A673 (cell line): ENCODE results near the gene PIAS3.

Experiments used
- EZH2 ChIP-seq: fragments of 200-600 bp; sonication (generic); IDR thresholded peaks from 2 replicates; pipeline ENCODE4 v1.6.1; 2017; ENCODE audit warnings: borderline replicate concordance, low read depth, mild to moderate bottlenecking, mixed read lengths, antibody characterized with exemption, low read length; ENCODE audit not compliant: poor library complexity, severe bottlenecking
- TF ChIP-seq, protein P1 (sequence below): fragments of 300-800, 200-600 bp; sonication (generic); conservative IDR thresholded peaks from 2 replicates; pipeline ENCODE4 v1.5.1; 2017; ENCODE audit warnings: low read depth, mild to moderate bottlenecking, antibody characterized with exemption, low read length, moderate library complexity, mixed read lengths

DNA sequence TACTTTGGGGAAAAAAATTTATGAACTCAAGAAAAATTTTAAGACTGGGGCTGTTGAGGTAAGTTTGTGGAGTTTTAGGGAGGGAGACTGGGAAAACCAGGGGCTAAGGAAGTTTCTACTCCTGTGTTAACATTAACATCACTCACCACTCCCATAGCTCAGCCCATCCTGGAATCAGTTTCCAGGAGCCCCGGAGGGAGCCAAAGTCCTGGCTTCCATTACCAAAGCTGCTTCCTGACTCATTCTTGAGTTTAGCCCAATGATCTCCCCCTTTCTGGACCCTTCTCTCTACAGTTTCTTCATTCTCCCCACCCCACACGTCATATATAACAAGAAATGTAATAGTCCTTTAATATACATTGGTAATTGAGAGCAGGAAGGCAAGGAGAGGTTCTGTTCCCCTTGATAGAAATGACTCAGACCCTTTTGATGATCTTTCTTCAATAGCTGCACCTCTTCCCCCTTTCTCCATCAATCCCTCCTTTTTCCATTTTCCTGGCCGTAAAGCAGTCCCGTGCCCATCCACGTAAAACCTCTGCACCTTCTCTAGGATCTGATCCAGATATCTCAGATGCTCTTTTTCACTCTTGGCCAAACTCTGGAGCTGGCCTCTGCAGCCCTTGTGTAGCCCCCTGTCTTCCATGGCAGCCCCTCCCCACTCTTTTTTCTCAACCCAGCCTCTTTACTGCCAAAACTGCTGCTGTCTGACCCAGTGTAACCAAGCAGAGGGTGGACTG lies 4.6 kb upstream of the PIAS3 start:
- TF ChIP-seq, protein P1, sequence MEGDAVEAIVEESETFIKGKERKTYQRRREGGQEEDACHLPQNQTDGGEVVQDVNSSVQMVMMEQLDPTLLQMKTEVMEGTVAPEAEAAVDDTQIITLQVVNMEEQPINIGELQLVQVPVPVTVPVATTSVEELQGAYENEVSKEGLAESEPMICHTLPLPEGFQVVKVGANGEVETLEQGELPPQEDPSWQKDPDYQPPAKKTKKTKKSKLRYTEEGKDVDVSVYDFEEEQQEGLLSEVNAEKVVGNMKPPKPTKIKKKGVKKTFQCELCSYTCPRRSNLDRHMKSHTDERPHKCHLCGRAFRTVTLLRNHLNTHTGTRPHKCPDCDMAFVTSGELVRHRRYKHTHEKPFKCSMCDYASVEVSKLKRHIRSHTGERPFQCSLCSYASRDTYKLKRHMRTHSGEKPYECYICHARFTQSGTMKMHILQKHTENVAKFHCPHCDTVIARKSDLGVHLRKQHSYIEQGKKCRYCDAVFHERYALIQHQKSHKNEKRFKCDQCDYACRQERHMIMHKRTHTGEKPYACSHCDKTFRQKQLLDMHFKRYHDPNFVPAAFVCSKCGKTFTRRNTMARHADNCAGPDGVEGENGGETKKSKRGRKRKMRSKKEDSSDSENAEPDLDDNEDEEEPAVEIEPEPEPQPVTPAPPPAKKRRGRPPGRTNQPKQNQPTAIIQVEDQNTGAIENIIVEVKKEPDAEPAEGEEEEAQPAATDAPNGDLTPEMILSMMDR: no peak
- TF ChIP-seq EZH2: no peak
